ENCODE measurements around the gene UNC79. TPM values are rescaled to one million over a fixed set of nuclear protein-coding genes. Genes with fewer than 3 reads are reported as not detected.
A peak's percentile ranks its signal among the peaks of the same experiment; 100 is the strongest.
"Not testable (repeated sequence)": the region's sequence is repeated elsewhere in the genome, so short reads cannot be mapped to it uniquely, and the experiment has no call there.

The UNC79 gene
- total RNA-seq (ENCODE audit: insufficient read depth, low replicate concordance), result 2.4 TPM

- peak; percentile 1 for DNase-seq (ENCODE audit: low spot score)
These were observed at the start of gene UNC79 for GRCh38 chr14:93430315-93431035. Gene UNC79 (plus strand): TSS chr14:93430939. CDS start chr14:93431030, 91 bp downstream.

GRCh38 chr14:93381644-93382043, 49.1 kb upstream of the UNC79 start:
- no peak for DNase-seq (ENCODE audit: low spot score)

DNA sequence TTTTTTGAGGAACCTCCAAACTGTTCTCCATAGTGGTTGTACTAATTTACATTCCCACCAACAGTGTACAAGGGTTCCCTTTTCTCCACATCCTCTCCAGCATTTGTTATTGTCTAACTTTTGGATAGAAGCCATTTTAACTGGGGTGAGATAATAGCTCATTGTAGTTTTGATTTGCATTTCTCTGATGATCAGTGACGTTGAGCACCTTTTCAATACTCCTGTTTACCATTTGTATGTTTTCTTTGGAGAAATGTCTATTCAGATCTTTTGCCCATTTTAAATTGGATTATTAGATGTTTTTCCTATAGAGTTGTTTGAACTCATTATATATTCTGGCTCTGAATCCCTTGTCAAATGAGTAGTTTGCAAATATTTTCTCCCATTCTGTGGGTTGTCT, 46.5 kb upstream of the UNC79 start:
- DNase-seq (ENCODE audit: low spot score), result not testable (repeated sequence)

DNA sequence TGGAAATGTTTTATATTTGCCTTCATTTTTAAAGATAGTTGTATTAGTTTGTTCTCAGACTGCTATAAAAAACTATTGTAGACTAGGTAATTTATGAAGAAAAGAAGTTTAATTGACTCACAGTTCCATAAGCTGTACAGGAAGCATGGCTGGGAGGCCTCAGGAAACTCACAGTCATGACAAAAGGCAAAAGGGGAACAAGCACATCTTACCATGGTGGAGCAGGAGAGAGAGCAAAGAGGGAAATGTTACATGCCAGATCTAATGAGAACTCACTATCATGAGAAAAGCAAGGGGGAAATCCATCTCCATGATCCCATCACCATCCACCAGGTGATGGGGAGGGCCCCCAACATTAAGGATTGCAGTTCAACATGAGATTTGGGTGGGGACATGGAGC, 35.5 kb upstream of the UNC79 start:
- DNase-seq (ENCODE audit: low spot score), result peak; percentile 2

DNA sequence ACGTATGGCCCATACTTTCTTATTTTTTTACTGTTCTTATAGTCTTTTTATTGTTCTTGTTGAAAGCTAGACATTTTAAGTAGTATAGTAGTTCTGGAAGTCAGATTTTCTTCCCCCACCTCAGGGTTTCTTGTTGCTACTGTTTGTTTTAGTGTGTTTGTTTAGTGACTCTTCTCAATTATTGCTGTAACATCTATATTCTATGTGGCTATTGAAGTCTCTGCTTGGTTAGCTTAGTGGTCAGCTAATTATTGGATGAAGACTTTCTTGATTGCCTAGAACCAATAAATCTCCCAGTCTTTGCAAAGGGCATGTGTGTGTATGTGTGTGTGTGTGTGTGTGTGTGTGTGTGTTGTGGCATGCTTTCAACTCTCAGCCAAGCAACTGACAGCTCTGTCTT, 34.3 kb upstream of the UNC79 start:
- DNase-seq (ENCODE audit: low spot score), result no peak

DNA sequence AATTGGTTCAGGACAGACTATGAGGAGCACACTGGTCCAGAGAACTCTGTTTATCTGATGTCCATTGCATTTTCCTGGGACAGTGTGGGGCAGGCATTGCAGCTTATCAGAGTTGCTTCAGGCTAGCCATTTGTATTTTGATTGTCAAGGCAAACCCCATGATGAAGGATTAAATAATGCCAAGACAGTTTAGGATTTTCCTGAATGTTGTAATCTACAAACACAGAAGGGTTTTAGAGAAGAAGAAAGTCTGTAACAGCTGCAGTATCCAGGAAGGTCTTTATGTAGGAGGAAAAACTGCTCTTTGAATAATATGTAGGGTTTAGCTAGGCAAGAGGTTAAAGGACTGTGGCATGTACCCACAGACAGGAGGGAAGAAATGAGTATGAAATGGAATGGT, 32.2 kb upstream of the UNC79 start:
- DNase-seq (ENCODE audit: low spot score), result no peak

GRCh38 chr14:93402951-93403350, 27.8 kb upstream of the UNC79 start:
- no peak for DNase-seq (ENCODE audit: low spot score)

GRCh38 chr14:93410021-93410420, 20.7 kb upstream of the UNC79 start:
- no peak for DNase-seq (ENCODE audit: low spot score)

GRCh38 chr14:93410893-93411292, 19.8 kb upstream of the UNC79 start:
- no peak for DNase-seq (ENCODE audit: low spot score)

GRCh38 chr14:93425136-93425535, 5.6 kb upstream of the UNC79 start:
- DNase-seq (ENCODE audit: low spot score), result not testable (repeated sequence)

GRCh38 chr14:93426750-93427149, 4.0 kb upstream of the UNC79 start:
- DNase-seq (ENCODE audit: low spot score), result no peak

GRCh38 chr14:93431036-93431670, 414 bp downstream of the UNC79 start:
- peak; percentile 8 for DNase-seq (ENCODE audit: low spot score)

DNA sequence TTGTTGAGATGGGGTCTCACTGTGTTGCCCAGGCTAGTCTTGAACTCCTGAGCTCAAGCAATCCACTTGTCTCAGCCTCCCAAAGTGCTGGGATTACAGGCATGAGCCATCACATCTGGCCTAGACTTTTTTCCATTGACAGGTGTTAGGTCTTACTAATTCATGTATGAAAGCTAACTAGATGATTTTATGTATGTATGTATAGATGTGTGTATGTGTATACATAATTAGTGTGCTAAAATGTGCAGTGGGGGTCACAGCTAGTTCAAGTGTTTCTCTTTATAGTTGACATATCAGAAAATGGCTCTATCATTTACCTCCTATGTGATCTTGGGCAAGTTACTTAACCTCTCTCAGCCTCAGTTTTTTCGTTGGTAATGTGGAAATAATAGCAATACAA, 23.5 kb downstream of the UNC79 start:
- DNase-seq (ENCODE audit: low spot score), result no peak

DNA sequence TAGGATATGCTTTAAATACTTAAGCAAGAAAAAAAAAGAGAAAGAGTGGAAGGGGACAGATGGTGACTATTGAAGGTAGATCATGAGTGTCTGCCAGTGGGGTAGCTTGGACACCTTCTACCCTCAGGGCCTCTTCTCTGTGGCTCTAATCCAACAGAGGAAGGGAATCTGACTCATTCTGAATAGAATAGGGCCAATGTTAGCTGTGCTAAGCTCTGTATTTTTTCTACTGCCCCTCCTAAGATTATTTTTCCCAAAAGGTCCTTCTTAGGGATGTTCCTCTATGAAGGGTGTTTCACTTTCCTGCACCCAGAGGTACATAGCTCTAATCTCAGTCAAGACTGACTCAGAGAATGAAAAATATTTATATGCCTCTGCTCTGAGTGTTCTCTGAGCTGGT, 25.6 kb downstream of the UNC79 start:
- no peak for DNase-seq (ENCODE audit: low spot score)

GRCh38 chr14:93458234-93458633, 27.5 kb downstream of the UNC79 start:
- no peak for DNase-seq (ENCODE audit: low spot score)

GRCh38 chr14:93462479-93462878, 31.7 kb downstream of the UNC79 start:
- no peak for DNase-seq (ENCODE audit: low spot score)

- no peak for DNase-seq (ENCODE audit: low spot score)
These were observed 33.5 kb downstream of the UNC79 start for GRCh38 chr14:93464271-93464670.

GRCh38 chr14:93475471-93475870, 44.7 kb downstream of the UNC79 start:
- DNase-seq (ENCODE audit: low spot score), result no peak

GRCh38 chr14:93476305-93476704, 45.6 kb downstream of the UNC79 start:
- DNase-seq (ENCODE audit: low spot score), result no peak

GRCh38 chr14:93479074-93479473, 48.3 kb downstream of the UNC79 start:
- DNase-seq (ENCODE audit: low spot score), result not testable (repeated sequence)

- no peak for DNase-seq (ENCODE audit: low spot score)
These were observed 50.1 kb downstream of the UNC79 start for GRCh38 chr14:93480867-93481266.

GRCh38 chr14:93481758-93482157, 51.0 kb downstream of the UNC79 start:
- no peak for DNase-seq (ENCODE audit: low spot score)

DNA sequence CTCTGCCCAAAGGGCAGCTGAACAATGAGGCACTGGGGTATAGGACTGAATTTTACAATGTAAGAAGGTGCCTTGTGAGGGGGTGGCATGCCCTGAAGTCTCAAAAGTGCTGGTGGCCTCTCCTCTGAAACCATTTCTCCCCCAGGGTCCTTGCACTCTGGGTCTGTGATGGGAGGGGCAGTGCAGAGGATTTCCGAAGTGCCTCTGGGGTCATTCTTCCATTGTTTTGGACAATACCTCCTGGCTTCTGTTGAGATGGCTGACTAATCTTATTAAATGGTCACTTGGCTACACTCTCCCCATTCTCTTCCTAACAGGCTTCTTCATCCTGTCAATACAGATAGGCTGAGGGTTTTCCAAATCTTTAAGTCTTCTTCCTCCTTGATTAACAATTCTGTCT, 59.3 kb downstream of the UNC79 start:
- no peak for DNase-seq (ENCODE audit: low spot score)
